Stomach (tissue), 4 donors: Measurements from ENCODE around the gene VWC2.

ENCODE experiments used
- CTCF ChIP-seq, 7 experiments: fragments of 450-650 bp in 4 of 7; fragments of 200-600 bp in 3 of 7; sonication (generic) in 3 of 7; IDR thresholded peaks; one replicate each; pipeline ENCODE4 v1.5.1; 2016 to 2019; ENCODE audit warnings: antibody characterized with exemption in 7 of 7, control low read depth in 2 of 7, mild to moderate bottlenecking in 1 of 7
- EP300 ChIP-seq: sonication (generic); formaldehyde crosslinking; IDR thresholded peaks from one replicate; pipeline ENCODE4 v1.6.1; 2017; ENCODE audit warnings: antibody characterized with exemption
- POLR2A ChIP-seq, 4 donors: fragments of 450-650 bp; IDR thresholded peaks; one replicate each; pipeline ENCODE4 v1.6.1; 2016; ENCODE audit warnings: antibody characterized with exemption in 4 of 4, control low read depth in 2 of 4, mild to moderate bottlenecking in 1 of 4, moderate library complexity in 1 of 4
- POLR2AphosphoS5 ChIP-seq, 3 donors: sonication (generic); formaldehyde crosslinking; IDR thresholded peaks; one replicate each; pipeline ENCODE4 v1.6.1; 2016; ENCODE audit warnings: antibody characterized with exemption in 3 of 3

GRCh38 chr7:49866910-49867309, 93.5 kb downstream of the VWC2 start:
- TF ChIP-seq CTCF (IDR thresholded peaks at IDR 0.05) (no peak), POLR2A (IDR thresholded peaks at IDR 0.05) (no peak), POLR2AphosphoS5 (IDR thresholded peaks at IDR 0.05) (no peak), EP300 (no peak)
